Measurements from ENCODE around the gene KCNT2. TPM values are rescaled to one million over a fixed set of nuclear protein-coding genes. Genes with fewer than 3 reads are reported as not detected.
A peak's percentile ranks its signal among the peaks of the same experiment; 100 is the strongest.
"Not testable (repeated sequence)": the region's sequence is repeated elsewhere in the genome, so short reads cannot be mapped to it uniquely, and the experiment has no call there.

KCNT2 gene
- total RNA-seq, 4 donors from 2014 or later: 6.5 to 16.6 (median 8.0) TPM

DNA sequence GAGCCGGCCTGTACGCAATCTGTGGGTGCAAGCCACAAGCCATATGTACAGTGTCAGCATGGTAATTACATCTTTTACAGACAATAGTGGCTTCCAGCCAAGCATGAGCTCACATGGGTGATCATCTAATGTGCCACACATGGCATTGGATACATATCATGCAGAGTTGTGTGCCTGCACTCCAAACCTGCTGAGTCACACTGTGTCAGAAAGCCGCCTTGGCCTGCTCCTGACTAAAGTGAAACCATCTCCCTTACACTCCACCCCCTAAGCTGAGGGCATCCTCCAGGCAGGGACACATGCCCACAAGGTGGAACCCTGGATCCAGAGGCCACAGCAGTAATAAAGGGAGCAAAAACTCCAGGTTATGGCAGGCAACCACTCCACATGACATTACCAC lies 72.5 kb downstream of the KCNT2 start:
- TF ChIP-seq POLR2AphosphoS5 (IDR thresholded peaks at IDR 0.05): no peak
- no peak for TF ChIP-seq POLR2A (IDR thresholded peaks at IDR 0.05; ENCODE audit: low read depth)
- no peak for TF ChIP-seq CTCF (IDR thresholded peaks at IDR 0.05)
- no peak for TF ChIP-seq EP300 (IDR thresholded peaks at IDR 0.05)
- 65% methylated on average over 3 of the region's 3 CpGs for WGBS
- no peak overlapping the region for H3K4me3 ChIP-seq
- intact Hi-C loops (cut with DNase I): no loop called here
- peaks cover 0 to 10% (median 7%) of the 10 kb centered on the region in 4 donors for H3K4me1 ChIP-seq
- H3K36me3 ChIP-seq: no peaks in the 10 kb centered on the region
- H3K27me3 ChIP-seq: no peaks in the 10 kb centered on the region
- no peak for DNase-seq (ENCODE audit: extremely low spot score)
- H3K27ac ChIP-seq (replicated peaks in 1 of 4): no peak overlapping the region
- H3K9me3 ChIP-seq: no peaks in the 10 kb centered on the region

- Histone ChIP-seq H3K9me3 (no peaks in the 10 kb centered on the region), H3K4me1 (peaks cover 0 to 10% (median 7%) of the 10 kb centered on the region in 4 donors), H3K36me3 (no peaks in the 10 kb centered on the region), H3K27me3 (no peaks in the 10 kb centered on the region), H3K4me3 (no peak overlapping the region), H3K27ac (replicated peaks in 1 of 4) (peak overlapping the region in 3 of 4 donors; percentile 2 to 17 (median 8))
- DNase-seq (ENCODE audit: extremely low spot score): no peak
- intact Hi-C loops (cut with DNase I): no loop called here
- 72% methylated on average over 3 of the region's 3 CpGs for WGBS
- TF ChIP-seq CTCF (IDR thresholded peaks at IDR 0.05) (no peak), EP300 (IDR thresholded peaks at IDR 0.05) (no peak), POLR2AphosphoS5 (IDR thresholded peaks at IDR 0.05) (no peak), POLR2A (IDR thresholded peaks at IDR 0.05; ENCODE audit: low read depth) (no peak)
These were observed 76.3 kb downstream of the KCNT2 start for GRCh38 chr1:196531737-196532524.

DNA sequence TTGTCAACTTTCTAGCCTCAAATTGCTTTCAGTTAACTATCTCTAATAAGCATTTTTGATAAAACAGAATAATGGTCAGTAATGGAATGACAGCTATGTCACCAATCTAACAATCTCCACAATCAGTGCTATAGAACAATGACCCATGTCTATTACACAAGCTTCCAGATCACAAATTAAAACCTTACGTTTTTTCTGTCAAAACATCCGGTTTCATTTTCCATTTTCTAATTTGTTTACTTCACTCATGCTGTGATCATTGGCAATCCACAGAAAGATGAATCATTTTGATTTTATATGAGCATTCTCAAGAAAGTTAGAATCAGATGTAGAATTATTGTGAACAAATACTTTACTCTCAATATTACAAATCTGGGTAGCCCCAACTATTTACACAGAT lies 80.3 kb downstream of the KCNT2 start:
- Histone ChIP-seq H3K9me3 (no peaks in the 10 kb centered on the region), H3K4me3 (no peak overlapping the region), H3K27me3 (no peaks in the 10 kb centered on the region), H3K36me3 (no peaks in the 10 kb centered on the region), H3K27ac (replicated peaks in 1 of 4) (no peak overlapping the region), H3K4me1 (peaks cover 0 to 10% (median 7%) of the 10 kb centered on the region in 4 donors)
- DNase-seq (ENCODE audit: extremely low spot score): no peak
- 46% methylated on average over 2 of the region's 2 CpGs for WGBS
- TF ChIP-seq EP300 (IDR thresholded peaks at IDR 0.05) (no peak), CTCF (IDR thresholded peaks at IDR 0.05) (no peak), POLR2A (IDR thresholded peaks at IDR 0.05; ENCODE audit: low read depth) (no peak)
- intact Hi-C loops (cut with DNase I): no loop called here

DNA sequence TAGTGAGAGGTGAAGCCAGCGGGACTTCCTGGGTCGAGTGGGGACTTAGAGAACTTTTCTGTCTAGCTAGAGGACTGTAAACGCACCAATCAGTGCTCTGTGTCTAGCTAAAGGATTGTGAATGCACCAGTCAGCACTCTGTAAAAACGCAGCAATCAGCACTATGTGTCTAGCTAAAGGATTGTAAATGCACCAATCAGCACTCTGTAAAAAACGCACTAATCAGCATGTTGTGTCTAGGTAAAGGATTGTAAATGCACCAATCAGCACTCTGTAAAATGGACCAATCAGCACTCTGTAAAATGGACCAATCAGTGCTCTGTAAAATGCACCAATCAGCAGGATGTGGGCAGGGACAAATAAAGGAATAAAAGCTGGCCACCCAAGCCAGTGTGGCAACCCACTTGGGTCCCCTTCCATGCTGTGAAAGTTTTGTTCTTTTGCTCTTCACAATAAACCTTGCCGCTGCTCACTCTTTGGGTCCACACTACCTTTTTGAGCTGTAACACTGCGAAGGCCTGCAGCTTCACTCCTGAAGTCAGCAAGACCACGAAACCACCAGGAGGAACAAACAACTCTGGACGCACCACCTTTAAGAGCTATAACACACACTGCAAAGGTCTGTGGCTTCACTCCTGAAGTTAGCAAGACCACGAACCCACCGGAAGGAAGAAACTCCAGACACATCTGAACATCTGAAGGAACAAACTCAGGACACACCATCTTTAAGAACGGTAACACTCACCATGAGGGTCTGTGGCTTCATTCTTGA lies 85.5 kb downstream of the KCNT2 start:
- WGBS: 93% methylated on average over 12 of the region's 12 CpGs
- H3K4me1 ChIP-seq; H3K36me3 ChIP-seq; H3K9me3 ChIP-seq; H3K27me3 ChIP-seq; DNase-seq (ENCODE audit: extremely low spot score); intact Hi-C loops (cut with DNase I); H3K4me3 ChIP-seq; H3K27ac ChIP-seq (replicated peaks in 1 of 4): not testable (repeated sequence)

GRCh38 chr1:196517193-196517592 lies 91.0 kb downstream of the KCNT2 start:
- Histone ChIP-seq H3K27me3 (no peaks in the 10 kb centered on the region), H3K9me3 (peaks cover 0 to 4% (median 0%) of the 10 kb centered on the region in 4 donors), H3K27ac (replicated peaks in 1 of 4) (no peak overlapping the region), H3K4me1 (peaks cover 0 to 12% (median 0%) of the 10 kb centered on the region in 4 donors), H3K36me3 (no peaks in the 10 kb centered on the region), H3K4me3 (no peak overlapping the region)
- intact Hi-C loops (cut with DNase I): no loop called here
- no peak for DNase-seq (ENCODE audit: extremely low spot score)
- no peak for TF ChIP-seq POLR2AphosphoS5 (IDR thresholded peaks at IDR 0.05)
- no peak for TF ChIP-seq CTCF (IDR thresholded peaks at IDR 0.05)
- no peak for TF ChIP-seq EP300 (IDR thresholded peaks at IDR 0.05)
- TF ChIP-seq POLR2A (IDR thresholded peaks at IDR 0.05; ENCODE audit: low read depth): no peak
